IMR-90 (cell line): ENCODE data around the gene ACACB. TPM values are rescaled to one million over a fixed set of nuclear protein-coding genes. Genes with fewer than 3 reads are reported as not detected.

Source experiments
- ATAC-seq: fragments of 200-7000 bp; cut with Tn5 transposase; 2 replicates; pipeline ENCODE4 v1.9.1; 2020; ENCODE audit warnings: low read depth, mild to moderate bottlenecking, moderate library complexity
- BruUV-seq: library from RNA; stranded (reverse); fragments of 400-500 nt; replicated peaks from 2 replicates; lab custom pipeline; 2021; lab: Mats Ljungman, UMichigan
- CTCF ChIA-PET: fragments of 300-600 bp; formaldehyde crosslinking; extraction: SDS; loops from one replicate; lab custom pipeline; 2021; ENCODE audit warnings: antibody characterized with exemption; lab: Yijun Ruan, JAX
- POLR2A ChIA-PET: fragments of 300-600 bp; sonication (Branson Sonifier 250); formaldehyde crosslinking; loops from one replicate; lab custom pipeline; 2022; ENCODE audit warnings: antibody characterized with exemption; ENCODE audit not compliant: unreplicated experiment; lab: Charles Lee
- DNase-seq: peaks from one replicate; pipeline ENCODE4 v3.0.0; 2013
- H2AFZ ChIP-seq: replicated peaks from 2 replicates; pipeline ENCODE3; 2013; ENCODE audit warnings: low read length, mild to moderate bottlenecking; ENCODE audit not compliant: poor library complexity
- H2AK5ac ChIP-seq: 2 replicates; pipeline ENCODE4 v1.6.1; 2013; ENCODE audit warnings: low read depth, low read length, inconsistent platforms
- H2AK9ac ChIP-seq: replicated peaks from 2 replicates; pipeline ENCODE3; 2013; ENCODE audit warnings: mild to moderate bottlenecking, low read depth, low read length, moderate library complexity; ENCODE audit not compliant: poor library complexity
- H2BK120ac ChIP-seq: 2 replicates; pipeline ENCODE4 v1.6.1; 2013; ENCODE audit warnings: low read depth, low read length, inconsistent platforms
- H2BK15ac ChIP-seq: 3 replicates; pipeline ENCODE4 v1.6.1; 2013; ENCODE audit warnings: low read depth, low read length, inconsistent platforms
- H2BK20ac ChIP-seq: 2 replicates; pipeline ENCODE4 v1.6.1; 2013; ENCODE audit warnings: low read depth, mild to moderate bottlenecking, inconsistent platforms, low read length, moderate library complexity
- H2BK5ac ChIP-seq: 2 replicates; pipeline ENCODE4 v1.6.1; 2013; ENCODE audit warnings: mild to moderate bottlenecking, low read depth, low read length, inconsistent platforms; ENCODE audit not compliant: poor library complexity, severe bottlenecking
- H3K14ac ChIP-seq: replicated peaks from 2 replicates; pipeline ENCODE4 v1.6.1; 2013; ENCODE audit warnings: low read depth, low read length, inconsistent platforms
- H3K18ac ChIP-seq: 2 replicates; pipeline ENCODE4 v1.6.1; 2013; ENCODE audit warnings: low read depth, low read length, control low read depth
- H3K23ac ChIP-seq: 2 replicates; pipeline ENCODE4 v1.6.1; 2013; ENCODE audit warnings: low read depth, low read length, inconsistent platforms
- H3K27ac ChIP-seq: 2 replicates; pipeline ENCODE4 v1.5.1; 2013; ENCODE audit warnings: mild to moderate bottlenecking, control low read depth, low read length; ENCODE audit not compliant: insufficient read depth
- H3K27me3 ChIP-seq: 2 replicates; pipeline ENCODE4 v1.6.1; 2013; ENCODE audit warnings: low read length; ENCODE audit not compliant: control insufficient read depth, insufficient read depth
- H3K36me3 ChIP-seq: 2 replicates; pipeline ENCODE4 v1.6.1; 2013; ENCODE audit warnings: low read length, mixed read lengths; ENCODE audit not compliant: control insufficient read depth, insufficient read depth
- H3K4ac ChIP-seq: 2 replicates; pipeline ENCODE4 v1.6.1; 2013; ENCODE audit warnings: low read depth, low read length, inconsistent platforms
- H3K4me1 ChIP-seq: 2 replicates; pipeline ENCODE4 v1.6.1; 2013; ENCODE audit warnings: low read length, mixed read lengths; ENCODE audit not compliant: control insufficient read depth, insufficient read depth
- H3K4me2 ChIP-seq: 2 replicates; pipeline ENCODE4 v1.6.1; 2013; ENCODE audit warnings: low read depth, mild to moderate bottlenecking, control low read depth, low read length, moderate library complexity
- H3K4me3 ChIP-seq: 2 replicates; pipeline ENCODE4 v1.5.1; 2013; ENCODE audit warnings: low read depth, mild to moderate bottlenecking, control low read depth, low read length, moderate library complexity; ENCODE audit not compliant: insufficient read depth
- H3K56ac ChIP-seq: 2 replicates; pipeline ENCODE4 v1.6.1; 2013; ENCODE audit warnings: low read length, inconsistent platforms; ENCODE audit not compliant: insufficient read depth; ENCODE audit errors: extremely low read depth
- H3K79me1 ChIP-seq, 2 experiments: 2 replicates each; pipeline ENCODE4 v1.6.1; 2013; ENCODE audit warnings: low read length in 2 of 2, inconsistent platforms in 1 of 2, low read depth in 1 of 2
- H3K9ac ChIP-seq: 2 replicates; pipeline ENCODE4 v1.6.1; 2013; ENCODE audit warnings: low read depth, low read length, control low read depth
- H3K9me1 ChIP-seq: 2 replicates; pipeline ENCODE4 v1.6.1; 2013; ENCODE audit warnings: low read length, inconsistent platforms; ENCODE audit not compliant: insufficient read depth
- H3K9me3 ChIP-seq: 2 replicates; pipeline ENCODE4 v1.6.1; 2013; ENCODE audit warnings: low read length; ENCODE audit not compliant: control insufficient read depth, insufficient read depth
- H4K20me1 ChIP-seq: 2 replicates; pipeline ENCODE4 v1.6.1; 2013; ENCODE audit warnings: low read length, inconsistent platforms; ENCODE audit not compliant: insufficient read depth
- H4K5ac ChIP-seq: 2 replicates; pipeline ENCODE4 v1.6.1; 2013; ENCODE audit warnings: mild to moderate bottlenecking, low read depth, low read length, control low read depth
- H4K8ac ChIP-seq, 2 experiments: 2 replicates each; pipeline ENCODE4 v1.6.1; 2013; ENCODE audit warnings: low read depth in 2 of 2, low read length in 2 of 2, control low read depth in 1 of 2, inconsistent platforms in 1 of 2
- H4K91ac ChIP-seq: 2 replicates; pipeline ENCODE4 v1.6.1; 2013; ENCODE audit warnings: low read depth, low read length, inconsistent platforms; ENCODE audit not compliant: insufficient read depth
- BHLHE40 ChIP-seq: fragments of 150-350 bp; IDR thresholded peaks from 2 replicates; pipeline ENCODE4 v1.6.1; 2016; ENCODE audit warnings: mild to moderate bottlenecking, low read depth, low read length
- CEBPB ChIP-seq: IDR thresholded peaks from 2 replicates; pipeline ENCODE4 v1.6.1; 2012; ENCODE audit warnings: low read depth, low read length, improper control_type of control experiment
- FOS ChIP-seq: fragments of 150-350 bp; IDR thresholded peaks from 2 replicates; pipeline ENCODE4 v1.6.1; 2016; ENCODE audit warnings: low read depth, low read length
- MAFK ChIP-seq: IDR thresholded peaks from 2 replicates; pipeline ENCODE4 v1.6.1; 2012; ENCODE audit warnings: low read depth, low read length, improper control_type of control experiment
- POLR2A ChIP-seq: IDR thresholded peaks from 2 replicates; pipeline ENCODE4 v1.6.1; 2012; ENCODE audit warnings: mild to moderate bottlenecking, low read depth, low read length
- USF2 ChIP-seq: fragments of 150-350 bp; IDR thresholded peaks from 2 replicates; pipeline ENCODE4 v1.6.1; 2017; ENCODE audit warnings: mild to moderate bottlenecking, antibody characterized with exemption, low read length, low read depth
- WGBS, 2 experiments: methylation state at CpG; one replicate each; pipeline versions ENCODE4 v1.1.5 to v1.1.7; 2013; ENCODE audit warnings: missing lambda C conversion rate in 2 of 2; ENCODE audit not compliant: insufficient read length in 1 of 2; ENCODE audit errors: extremely low coverage in 2 of 2; 5-methylcytosine and 5-hydroxymethylcytosine counted together
- dilution Hi-C: fragments of 300-500 bp; cut with HindIII; formaldehyde crosslinking; loops from one replicate; pipeline ENCODE4 v1.14.3; 2018; ENCODE audit warnings: low sequenced_read_pairs; ENCODE audit not compliant: unreplicated experiment
- in situ Hi-C: fragments of 300-500 bp; cut with MboI; formaldehyde crosslinking; loops from 3 replicates; pipeline ENCODE4 v1.14.3; 2019; ENCODE audit warnings: low sequenced_read_pairs, inconsistent platforms, mixed read lengths
- intact Hi-C: fragments of 100-400 bp; cut with micrococcal nuclease; formaldehyde crosslinking; loops from 2 replicates; pipeline ENCODE4 v1.10.0; 2022
- polyA plus RNA-seq, 3 experiments: library from polyadenylated mRNA; depleted of rRNA; stranded (reverse); fragments of >200 nt; gene quantifications; 2 replicates each; pipeline ENCODE4 v1.2.3, GENCODE V29; 2012; ENCODE audit warnings: low replicate concordance in 1 of 3
- total RNA-seq: library from RNA; depleted of rRNA; stranded (reverse); fragments of >200 nt; gene quantifications from 2 replicates; pipeline ENCODE4 v1.2.3, GENCODE V29; 2012

Gene ACACB
- total and polyA plus RNA-seq, 2 of the 4 experiments (the other 2 are of a cell fraction): 2.0 to 2.1 TPM

- ChIA-PET CTCF (interaction anchor here (1.0 to 1.5 kb wide), 3 partner anchors 8 to 273 kb away, joined by 3 to 4 read pairs (median 3); no protein-coding TSS in a partner anchor), POLR2A (no interaction called here)
- Histone ChIP-seq H3K79me1 (no peaks in the 10 kb centered on the region), H3K9me3 (no peaks in the 10 kb centered on the region), H3K27ac (no peak overlapping the region), H3K4me3 (no peak overlapping the region), H4K8ac (no peak overlapping the region), H2BK120ac (no peak overlapping the region), H3K36me3 (no peaks in the 10 kb centered on the region), H3K4ac (no peak overlapping the region), H2AK5ac (no peak overlapping the region), H4K5ac (no peak overlapping the region), H3K27me3 (no peaks in the 10 kb centered on the region), H2BK5ac (no peak overlapping the region), H3K18ac (no peak overlapping the region), H3K23ac (no peak overlapping the region), H2BK20ac (no peak overlapping the region), H3K9me1 (no peaks in the 10 kb centered on the region), H3K4me2 (no peak overlapping the region), H3K9ac (no peak overlapping the region), H2AK9ac (no peak overlapping the region), H3K14ac (no peak overlapping the region), H2AFZ (no peak overlapping the region), H2BK15ac (no peak overlapping the region), H4K91ac (no peak overlapping the region), H4K20me1 (no peaks in the 10 kb centered on the region), H3K4me1 (no peaks in the 10 kb centered on the region), H3K56ac (no peak overlapping the region)
- ATAC-seq: no peak
- intact Hi-C loops (no loop called here), dilution Hi-C loops (no loop called here), in situ Hi-C loops (no loop called here)
- WGBS, 2 experiments: no CpG with 5 or more reads among the region's 2 CpGs
- DNase-seq: no peak
- TF ChIP-seq BHLHE40 (no peak), USF2 (no peak), POLR2A (no peak), FOS (no peak), MAFK (no peak), CEBPB (no peak)
- BruUV-seq: no TSS peak
Measured at GRCh38 chr12:109120095-109120494, 3.7 kb downstream of the ACACB start.
